MV-4-11 (cell line): ENCODE results near the gene RASSF3.
"Not testable (repeated sequence)": the region's sequence is repeated elsewhere in the genome, so short reads cannot be mapped to it uniquely, and the experiment has no call there.

ENCODE experiments used
- DNase-seq: peaks from one replicate; lab custom pipeline; 2025; lab: John Stamatoyannopoulos, UW

The RASSF3 gene

GRCh38 chr12:64633011-64633939 lies 23.0 kb downstream of the RASSF3 start:
- DNase-seq: no peak

- DNase-seq: no peak
Measured at GRCh38 chr12:64633940-64634337, 23.6 kb downstream of the RASSF3 start.

GRCh38 chr12:64634508-64635092 lies 24.3 kb downstream of the RASSF3 start:
- no peak for DNase-seq

- no peak for DNase-seq
Measured at GRCh38 chr12:64635356-64635998, 25.2 kb downstream of the RASSF3 start.

- DNase-seq: no peak
Measured at GRCh38 chr12:64636856-64637255, 26.6 kb downstream of the RASSF3 start.

- DNase-seq: no peak
Measured at GRCh38 chr12:64639466-64639865, 29.2 kb downstream of the RASSF3 start.

GRCh38 chr12:64646318-64646717 lies 36.0 kb downstream of the RASSF3 start:
- DNase-seq: no peak

- DNase-seq: no peak
Measured at GRCh38 chr12:64649487-64649886, 39.2 kb downstream of the RASSF3 start.

- DNase-seq: no peak
Measured at GRCh38 chr12:64650762-64651161, 40.5 kb downstream of the RASSF3 start.

GRCh38 chr12:64652346-64652745 lies 42.1 kb downstream of the RASSF3 start:
- no peak for DNase-seq

GRCh38 chr12:64653123-64653522 lies 42.8 kb downstream of the RASSF3 start:
- no peak for DNase-seq

- not testable (repeated sequence) for DNase-seq
Measured at GRCh38 chr12:64653907-64654306, 43.6 kb downstream of the RASSF3 start.

- no peak for DNase-seq
Measured at GRCh38 chr12:64655141-64655540, 44.8 kb downstream of the RASSF3 start.

- DNase-seq: no peak
Measured at GRCh38 chr12:64656429-64656828, 46.1 kb downstream of the RASSF3 start.

- DNase-seq: no peak
Measured at GRCh38 chr12:64658892-64659481, 48.7 kb downstream of the RASSF3 start.

- DNase-seq: no peak
Measured at GRCh38 chr12:64660237-64661018, 50.1 kb downstream of the RASSF3 start.

- DNase-seq: no peak
Measured at GRCh38 chr12:64663015-64663414, 52.7 kb downstream of the RASSF3 start.

GRCh38 chr12:64665514-64665913 lies 55.2 kb downstream of the RASSF3 start:
- peak; percentile 37 for DNase-seq

GRCh38 chr12:64666054-64666914 lies 56.0 kb downstream of the RASSF3 start:
- DNase-seq: peak; percentile 35

- DNase-seq: no peak
Measured at GRCh38 chr12:64667793-64668192, 57.5 kb downstream of the RASSF3 start.
